Stimulated activated CD4-positive, alpha-beta T cell treated with anti-CD3 and anti-CD28 coated beads, Interleukin-4, amount 100 ng/mL, for 4 hours (primary cell): ENCODE data around the gene CSRP3.
A peak's percentile ranks its signal among the peaks of the same experiment; 100 is the strongest.

Experiments
- DNase-seq, 2 experiments: peaks; one replicate each; pipeline ENCODE4 v3.0.0-alpha.2; 2020

The CSRP3 gene

GRCh38 chr11:19201737-19202605, at the start of gene CSRP3:
CSRP3 (minus strand) TSS chr11:19201983; CDS start chr11:19192448, 9,535 bp downstream.
- no peak for DNase-seq

DNA sequence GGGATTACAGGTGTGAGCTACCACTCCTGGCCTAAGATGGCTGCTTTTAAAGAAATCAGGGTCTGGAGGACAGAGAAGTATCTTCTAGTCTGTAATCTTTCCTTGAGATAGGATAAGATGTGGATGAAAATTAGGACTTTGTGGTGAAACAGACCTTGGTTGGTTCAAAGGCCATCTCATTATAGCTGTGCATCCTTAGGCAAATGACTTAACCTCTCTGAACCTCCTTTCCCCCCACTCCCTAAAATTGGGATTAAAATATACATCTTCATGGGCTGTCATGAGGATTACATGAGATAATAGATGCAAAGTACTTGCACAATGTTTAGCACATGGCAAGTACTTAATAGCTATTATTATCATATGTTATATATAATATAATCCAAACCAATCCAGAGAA, 49.8 kb upstream of the CSRP3 start:
- no peak for DNase-seq

DNA sequence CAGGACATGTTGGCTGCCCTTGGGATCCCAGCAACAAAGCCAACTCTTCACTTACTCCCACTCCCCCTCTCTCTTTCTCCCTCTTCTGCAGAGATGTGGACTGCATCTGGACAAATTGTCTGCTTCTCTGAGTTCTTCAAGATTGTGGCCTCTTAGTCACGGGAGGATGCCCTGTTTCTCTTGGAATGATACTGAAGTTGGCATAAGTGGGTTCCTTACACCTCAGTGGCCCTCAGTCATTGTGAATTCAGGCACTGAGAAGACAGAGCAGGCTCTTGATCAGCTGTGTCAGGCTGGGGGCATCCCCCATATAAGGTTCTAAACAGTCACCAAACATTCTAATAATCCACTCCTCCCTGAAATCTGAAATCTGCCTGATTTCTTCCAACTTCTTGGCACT, 45.0 kb upstream of the CSRP3 start:
- DNase-seq, result no peak

DNA sequence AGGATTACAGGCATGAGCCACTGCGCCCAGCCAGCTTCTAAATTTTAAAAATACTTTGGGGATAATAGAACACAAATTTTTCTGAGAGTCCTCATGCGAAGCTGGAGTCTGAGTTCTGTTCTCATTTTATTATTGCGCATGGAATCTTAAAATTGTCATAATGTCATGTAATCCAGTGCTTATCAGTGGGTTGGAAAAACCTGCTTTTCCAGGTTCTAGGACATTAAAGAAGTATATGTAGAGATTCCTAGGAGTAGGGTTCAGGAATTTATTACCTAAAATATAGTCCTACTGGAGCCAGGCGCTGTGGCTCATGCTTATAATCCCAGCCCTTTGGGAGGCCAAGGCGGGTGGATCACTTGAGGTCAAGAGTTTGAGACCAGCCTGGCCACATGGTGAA, 43.6 kb upstream of the CSRP3 start:
- DNase-seq, result no peak

DNA sequence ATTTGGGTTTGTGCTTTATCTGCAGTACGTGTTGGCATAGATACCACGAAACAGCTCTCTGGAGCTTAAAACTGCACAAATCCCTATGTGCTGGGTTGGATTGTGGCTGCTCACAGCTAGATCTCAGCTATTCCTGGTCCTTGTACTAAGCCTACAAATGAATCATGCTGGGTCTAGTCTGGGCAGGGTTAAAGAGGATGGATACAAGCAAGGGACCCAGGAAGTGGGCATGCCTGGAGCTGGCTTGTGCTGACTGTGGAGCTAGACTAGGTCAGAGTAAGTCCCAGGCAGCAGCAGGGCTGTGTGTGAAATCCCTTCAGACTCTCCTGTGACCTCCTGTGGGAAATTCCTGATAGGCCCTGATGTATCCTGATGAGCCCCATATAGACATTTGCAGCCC, 42.8 kb upstream of the CSRP3 start:
- no peak for DNase-seq

DNA sequence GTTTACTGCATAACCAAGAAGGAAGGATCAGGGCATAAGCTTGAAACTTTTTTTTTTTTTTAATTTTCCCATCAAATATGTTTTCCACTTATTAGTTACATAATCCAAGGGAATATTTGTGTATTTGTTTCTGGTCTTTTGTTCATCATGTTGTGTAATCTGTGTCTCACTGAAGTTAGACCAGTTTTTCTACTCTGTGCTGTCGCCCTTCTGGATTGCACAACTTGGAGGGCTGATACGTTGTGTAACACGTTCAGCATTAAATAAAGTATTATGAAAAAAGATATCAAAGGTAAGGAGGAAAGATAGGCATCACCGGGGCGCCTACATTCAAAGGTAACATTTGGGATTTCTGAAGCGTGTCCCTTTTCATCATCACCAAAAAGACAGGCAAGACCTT, 42.3 kb upstream of the CSRP3 start:
- DNase-seq, result no peak

- DNase-seq, result no peak
Measured at GRCh38 chr11:19243613-19244012, 41.8 kb upstream of the CSRP3 start.

DNA sequence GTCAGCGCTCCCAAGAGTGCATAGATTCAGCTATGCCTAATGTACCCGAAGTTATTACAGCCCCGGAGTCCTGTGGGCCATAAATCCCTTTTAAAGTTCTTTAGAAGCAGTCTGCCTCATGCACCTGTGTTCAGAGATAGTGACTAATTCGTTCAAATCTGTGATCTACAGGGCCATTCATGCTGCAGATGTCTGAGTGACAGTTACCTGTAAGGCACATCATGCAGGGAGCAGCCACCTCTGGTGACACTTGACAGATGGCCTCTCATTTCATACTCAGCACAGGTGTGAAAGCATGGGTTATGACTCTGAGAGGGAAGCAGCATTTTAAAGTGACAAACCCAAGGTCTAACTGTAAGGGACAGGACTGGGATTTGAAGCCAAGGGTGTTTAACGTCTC, 41.4 kb upstream of the CSRP3 start:
- DNase-seq, result no peak

GRCh38 chr11:19242179-19242932, 40.6 kb upstream of the CSRP3 start:
- no peak for DNase-seq

DNA sequence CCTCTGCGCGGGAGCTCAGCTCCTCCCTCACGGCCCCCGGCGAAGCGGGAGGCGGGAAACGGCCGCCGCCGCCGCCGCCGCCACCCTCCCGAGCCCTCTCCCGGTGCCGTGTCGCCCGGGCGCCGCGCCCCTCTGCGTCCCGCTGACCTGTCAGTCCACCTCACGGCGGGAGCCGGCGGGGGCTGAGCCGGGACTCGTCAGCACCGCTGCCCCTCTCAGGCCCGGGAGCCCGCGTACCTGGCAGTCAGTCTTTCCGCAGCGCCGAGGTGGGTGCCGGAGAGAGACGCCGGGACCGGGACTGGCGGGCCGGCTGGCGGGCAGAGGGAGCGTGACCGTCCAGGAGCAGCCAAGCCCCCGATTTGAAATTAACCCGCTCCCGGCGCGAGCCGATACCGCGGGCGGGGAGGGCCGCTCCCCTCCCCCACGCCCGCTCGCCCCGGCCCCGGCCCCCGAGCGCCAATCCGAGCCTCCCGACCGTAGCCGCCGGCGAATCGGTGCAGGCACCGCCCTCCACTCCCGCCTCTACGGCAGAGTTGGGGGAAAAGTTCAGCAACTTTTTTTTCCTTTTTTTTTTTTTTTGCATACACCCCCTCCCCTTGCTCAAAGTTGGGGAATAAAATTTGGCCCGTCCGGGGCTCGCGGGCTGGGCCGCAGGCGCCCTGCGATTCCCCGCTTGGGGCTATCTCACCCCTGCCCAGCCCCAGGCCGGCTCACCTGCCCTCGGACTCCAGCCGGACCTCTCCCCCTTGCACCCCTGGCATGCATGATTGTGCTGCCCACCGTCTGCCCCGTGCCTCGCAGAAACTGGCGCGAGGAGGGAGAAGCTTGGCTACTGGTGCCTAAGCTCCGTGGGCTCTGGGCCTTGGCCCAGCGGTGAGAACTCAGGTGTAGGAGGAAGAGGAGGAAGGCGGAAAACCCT, 39.7 kb upstream of the CSRP3 start:
- no peak for DNase-seq

DNA sequence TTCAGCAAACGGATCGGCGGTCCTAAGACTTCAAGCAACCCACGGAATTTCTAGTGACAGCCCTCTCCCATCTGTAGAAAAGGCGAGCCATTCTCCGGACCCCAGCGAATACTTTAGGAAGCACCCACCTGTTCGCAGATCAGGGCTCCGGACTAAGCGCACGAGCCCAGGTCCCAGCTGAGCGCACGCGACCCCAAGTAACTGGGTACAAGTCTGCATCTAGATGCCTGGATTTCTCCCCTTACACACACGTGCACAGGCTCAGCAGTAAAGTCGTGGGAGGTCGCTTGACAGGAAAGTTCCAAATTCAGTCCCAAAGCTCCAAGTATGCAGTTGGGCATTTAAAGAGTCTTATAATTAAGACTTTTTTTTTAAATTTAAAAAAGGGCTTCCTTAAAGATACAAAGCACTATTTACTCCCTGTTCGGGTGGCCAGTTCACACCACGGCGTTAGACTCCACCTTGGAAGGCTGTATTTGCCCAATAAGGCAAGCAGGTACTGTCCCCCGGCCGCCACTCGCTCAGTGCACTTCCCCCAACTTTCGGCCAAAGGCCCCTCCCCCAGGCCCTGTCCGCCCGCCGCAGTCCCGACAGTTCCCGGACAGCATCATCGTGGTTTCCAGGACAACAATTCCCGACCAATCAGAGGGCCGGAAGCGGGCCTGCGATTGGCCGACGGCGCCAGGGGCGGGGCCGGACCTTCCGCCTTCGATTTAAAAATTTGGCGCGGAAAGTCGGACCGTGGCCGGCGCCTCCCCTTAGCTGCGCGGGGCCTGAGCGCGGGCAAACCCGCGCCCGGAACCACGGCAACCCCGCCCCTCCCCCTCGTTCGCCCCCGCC, 38.9 kb upstream of the CSRP3 start, which contains the start of gene E2F8:
Gene E2F8 (minus strand): TSS at position 526 of the 840 bp plus-strand sequence. CDS start 824 bp downstream, outside the sequence.
- peak; percentile 73 to 80 for DNase-seq

DNA sequence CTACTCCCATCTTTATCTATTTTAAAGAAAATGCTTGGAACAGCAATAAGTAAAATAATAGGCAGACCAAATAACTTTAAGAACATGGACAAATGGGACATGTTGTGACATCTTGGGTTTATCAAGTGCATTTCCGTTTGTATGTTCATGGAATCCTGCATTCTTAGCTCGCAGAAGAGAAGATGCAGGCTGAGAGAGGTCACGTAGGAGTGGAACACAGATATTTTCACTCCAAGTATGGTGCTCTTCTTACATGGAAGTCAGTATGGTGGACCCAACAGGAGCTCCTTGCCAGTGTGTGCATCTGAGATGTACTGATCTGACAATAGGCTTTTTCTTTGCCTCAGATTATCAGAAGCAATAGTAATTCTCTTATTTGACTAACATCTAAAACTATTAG, 37.3 kb upstream of the CSRP3 start:
- no peak for DNase-seq

- no peak for DNase-seq
Measured at GRCh38 chr11:19237813-19238212, 36.0 kb upstream of the CSRP3 start.

- DNase-seq, result no peak
Measured at GRCh38 chr11:19237381-19237780, 35.6 kb upstream of the CSRP3 start.

DNA sequence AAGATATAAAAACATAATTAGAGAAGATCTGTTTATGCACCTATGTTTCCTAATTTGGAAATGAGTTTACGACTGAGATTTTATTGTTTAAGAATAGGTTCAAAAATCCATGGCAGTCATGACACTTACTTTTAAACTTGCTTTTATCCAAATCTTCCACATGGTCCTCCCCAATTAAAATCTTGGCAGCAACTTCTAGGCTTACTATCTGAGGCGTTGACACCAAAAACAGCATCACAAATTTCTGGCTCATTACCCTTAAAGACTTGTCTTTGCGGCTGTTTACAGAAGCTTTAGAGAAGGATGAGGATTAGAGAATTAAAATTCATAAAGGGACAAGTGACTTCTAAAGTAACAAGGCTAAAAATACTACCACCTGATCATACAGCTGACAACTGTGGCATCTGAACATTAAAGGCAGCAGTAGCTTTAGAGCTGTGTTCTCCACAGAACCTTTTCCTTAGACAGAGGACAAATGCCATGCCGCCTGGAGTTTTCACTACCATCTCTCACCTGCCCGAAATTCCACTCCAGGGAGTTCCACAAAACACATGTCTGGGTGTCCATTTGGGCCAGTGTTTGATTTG, 32.5 kb upstream of the CSRP3 start:
- no peak for DNase-seq

GRCh38 chr11:19232910-19233503, 31.2 kb upstream of the CSRP3 start:
- no peak for DNase-seq

DNA sequence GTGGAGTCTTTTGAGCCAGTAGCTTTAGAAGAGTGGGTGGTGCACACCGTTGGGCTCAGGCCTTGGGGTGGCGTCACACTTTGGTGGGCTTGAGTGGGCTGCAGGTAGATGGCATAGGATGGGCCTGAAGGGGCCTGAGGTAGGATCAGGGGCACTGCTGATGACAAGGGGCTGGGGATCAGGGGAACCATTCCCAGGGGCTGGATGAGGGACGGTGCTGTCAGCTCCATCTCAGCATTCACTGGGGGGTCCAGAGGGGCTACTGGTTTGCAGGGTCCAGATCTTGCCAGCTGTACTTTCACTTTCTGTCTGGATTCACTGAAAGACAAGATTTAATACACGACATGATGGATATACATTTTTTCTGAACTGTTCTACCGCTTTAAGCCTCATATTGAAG, 27.9 kb upstream of the CSRP3 start:
- no peak for DNase-seq

DNA sequence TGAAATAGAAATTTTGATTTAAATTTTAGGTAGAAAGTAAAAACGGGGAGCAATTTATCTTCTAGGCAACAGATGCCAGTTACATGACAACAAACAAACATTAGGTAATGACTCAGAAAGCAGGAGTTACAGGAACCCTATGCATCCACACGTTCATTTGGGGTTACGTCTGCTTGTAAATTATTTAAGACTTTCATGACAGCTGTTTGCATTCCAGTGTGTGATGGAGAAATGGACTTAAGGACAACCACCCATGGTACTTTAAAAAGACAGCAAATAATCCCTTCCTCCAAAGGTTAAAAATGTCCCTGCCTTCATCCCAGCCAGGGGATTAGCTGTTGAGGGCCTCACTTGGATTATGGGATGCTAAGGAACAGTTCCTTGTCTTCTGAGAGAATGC, 27.2 kb upstream of the CSRP3 start:
- DNase-seq, result no peak

GRCh38 chr11:19226378-19227195, 24.8 kb upstream of the CSRP3 start:
- DNase-seq, result no peak

DNA sequence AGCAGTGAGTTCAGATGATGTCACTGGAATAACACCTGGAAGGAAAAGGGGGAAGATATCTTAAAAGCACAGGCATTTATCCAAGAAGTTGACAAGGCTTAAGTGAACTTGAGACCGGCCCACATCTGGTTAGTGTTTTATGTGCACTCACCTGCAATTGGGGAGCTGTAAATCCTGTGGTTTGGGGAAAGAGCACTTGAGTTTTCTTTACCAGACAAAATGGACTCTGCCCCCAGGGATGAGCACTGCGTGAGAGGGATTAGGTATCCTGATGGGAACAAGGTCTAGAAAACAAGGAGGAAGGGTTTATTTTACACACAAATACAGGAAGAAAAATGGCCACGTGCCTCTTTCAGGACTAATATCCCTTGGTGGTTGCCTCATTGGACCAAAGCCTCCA, 23.8 kb upstream of the CSRP3 start:
- no peak for DNase-seq
